ENCODE results near the gene NEDD8.

DNA sequence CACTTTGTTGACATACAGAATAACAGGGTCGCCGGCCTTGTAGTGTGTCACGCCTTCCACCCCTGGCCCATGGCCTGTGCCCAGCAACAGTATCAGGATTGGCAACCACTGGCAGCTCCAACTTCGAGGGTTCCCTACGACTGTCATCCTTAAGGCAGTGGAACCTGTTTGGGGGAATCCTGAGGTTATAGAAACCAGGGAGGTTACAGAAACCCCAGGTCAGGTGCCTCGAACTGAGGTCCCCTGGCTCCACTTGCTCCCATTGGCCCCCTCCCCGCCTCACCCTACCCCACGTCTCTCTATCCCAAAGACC lies 37.3 kb downstream of the NEDD8 start:
- TF ChIP-seq L3MBTL2 (conservative IDR thresholded peaks at IDR 0.05) (no peak), CTBP1 (IDR thresholded peaks at IDR 0.05; ENCODE audit: borderline replicate concordance) (no peak), BHLHE40 (IDR thresholded peaks at IDR 0.05; ENCODE audit: borderline replicate concordance) (no peak), SUZ12 (IDR thresholded peaks at IDR 0.05) (no peak), ARNT (IDR thresholded peaks at IDR 0.05) (no peak), SP1 (IDR thresholded peaks at IDR 0.05) (no peak), FOXM1 (IDR thresholded peaks at IDR 0.05; ENCODE audit: borderline replicate concordance) (no peak), LEF1 (IDR thresholded peaks at IDR 0.05; ENCODE audit: borderline replicate concordance) (no peak), PKNOX1 (IDR thresholded peaks at IDR 0.05) (no peak)
